ENCODE results near the gene SET.

DNA sequence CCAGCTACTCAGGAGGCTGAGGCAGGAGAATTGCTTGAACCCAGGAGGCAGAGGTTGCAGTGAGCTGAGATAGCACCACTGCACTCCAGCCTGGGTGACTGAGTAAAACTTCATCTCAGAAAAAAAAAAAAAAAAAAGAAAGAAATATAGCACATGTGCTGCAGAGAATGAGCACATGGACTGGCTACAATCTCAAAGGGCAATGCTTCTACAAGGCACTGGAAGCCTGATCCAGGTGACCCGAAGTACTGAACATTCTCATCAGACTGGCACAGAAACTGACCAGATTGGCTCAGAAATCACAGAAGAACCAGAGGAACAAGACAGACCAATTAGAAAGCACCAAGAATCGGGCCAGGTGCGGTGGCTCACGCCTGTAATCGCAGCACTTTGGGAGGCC lies 37.2 kb upstream of the SET start:
- TF ChIP-seq, protein P1, sequence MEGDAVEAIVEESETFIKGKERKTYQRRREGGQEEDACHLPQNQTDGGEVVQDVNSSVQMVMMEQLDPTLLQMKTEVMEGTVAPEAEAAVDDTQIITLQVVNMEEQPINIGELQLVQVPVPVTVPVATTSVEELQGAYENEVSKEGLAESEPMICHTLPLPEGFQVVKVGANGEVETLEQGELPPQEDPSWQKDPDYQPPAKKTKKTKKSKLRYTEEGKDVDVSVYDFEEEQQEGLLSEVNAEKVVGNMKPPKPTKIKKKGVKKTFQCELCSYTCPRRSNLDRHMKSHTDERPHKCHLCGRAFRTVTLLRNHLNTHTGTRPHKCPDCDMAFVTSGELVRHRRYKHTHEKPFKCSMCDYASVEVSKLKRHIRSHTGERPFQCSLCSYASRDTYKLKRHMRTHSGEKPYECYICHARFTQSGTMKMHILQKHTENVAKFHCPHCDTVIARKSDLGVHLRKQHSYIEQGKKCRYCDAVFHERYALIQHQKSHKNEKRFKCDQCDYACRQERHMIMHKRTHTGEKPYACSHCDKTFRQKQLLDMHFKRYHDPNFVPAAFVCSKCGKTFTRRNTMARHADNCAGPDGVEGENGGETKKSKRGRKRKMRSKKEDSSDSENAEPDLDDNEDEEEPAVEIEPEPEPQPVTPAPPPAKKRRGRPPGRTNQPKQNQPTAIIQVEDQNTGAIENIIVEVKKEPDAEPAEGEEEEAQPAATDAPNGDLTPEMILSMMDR (IDR thresholded peaks at IDR 0.05; ENCODE audit: low read length) = no peak
- TF ChIP-seq EZH2 (IDR thresholded peaks at IDR 0.05; ENCODE audit: borderline replicate concordance, low read length) = no peak

All from OCI-LY1 (cell line).